Endodermal cell (in vitro differentiated cells): ENCODE data around the gene PABPN1L. TPM values are rescaled to one million over a fixed set of nuclear protein-coding genes. Genes with fewer than 3 reads are reported as not detected.

Experiments
- DNase-seq: peaks from one replicate; pipeline ENCODE4 v3.0.0-alpha.2; 2017
- H3K27ac ChIP-seq: 2 replicates; pipeline ENCODE4 v1.5.1; 2013; ENCODE audit warnings: mild to moderate bottlenecking, low read depth, low read length, moderate library complexity
- H3K27me3 ChIP-seq: 2 replicates; pipeline ENCODE4 v1.6.1; 2013; ENCODE audit warnings: mild to moderate bottlenecking, low read length, moderate library complexity; ENCODE audit not compliant: insufficient read depth, control insufficient read depth, poor library complexity, severe bottlenecking
- H3K36me3 ChIP-seq: 2 replicates; pipeline ENCODE4 v1.7.0; 2013; ENCODE audit warnings: mild to moderate bottlenecking, low read length, moderate library complexity; ENCODE audit not compliant: control insufficient read depth, insufficient read depth
- H3K4me1 ChIP-seq: one replicate; pipeline ENCODE4 v1.7.0; 2013; ENCODE audit warnings: low read length; ENCODE audit not compliant: control insufficient read depth, insufficient read depth
- H3K4me3 ChIP-seq: 2 replicates; pipeline ENCODE4 v1.5.1; 2013; ENCODE audit warnings: mild to moderate bottlenecking, low read length, moderate library complexity
- H3K9ac ChIP-seq: 2 replicates; pipeline ENCODE4 v1.6.1; 2013; ENCODE audit warnings: mild to moderate bottlenecking, low read length, moderate library complexity; ENCODE audit not compliant: poor library complexity, severe bottlenecking; ENCODE audit errors: extremely low read depth
- H3K9me3 ChIP-seq: 2 replicates; pipeline ENCODE4 v1.6.1; 2013; ENCODE audit warnings: mild to moderate bottlenecking, low read length, moderate library complexity; ENCODE audit not compliant: control insufficient read depth
- H3K27ac Mint-ChIP-seq: 2 replicates; pipeline ENCODE4 v1.8.0; 2020; ENCODE audit warnings: mixed read lengths
- H3K27me3 Mint-ChIP-seq: 2 replicates; pipeline ENCODE4 v1.8.0; 2021; ENCODE audit warnings: mild to moderate bottlenecking, mixed read lengths; ENCODE audit not compliant: insufficient read depth
- H3K36me3 Mint-ChIP-seq: 2 replicates; pipeline ENCODE4 v1.8.0; 2020; ENCODE audit warnings: low read depth, mixed read lengths
- H3K4me1 Mint-ChIP-seq: 2 replicates; pipeline ENCODE4 v1.8.0; 2020; ENCODE audit warnings: mixed read lengths
- H3K4me3 Mint-ChIP-seq: 2 replicates; pipeline ENCODE4 v1.8.0; 2020; ENCODE audit warnings: mild to moderate bottlenecking, moderate library complexity, mixed read lengths
- H3K9me3 Mint-ChIP-seq: 2 replicates; pipeline ENCODE4 v1.8.0; 2020; ENCODE audit warnings: mild to moderate bottlenecking, mixed read lengths
- CTCF ChIP-seq: fragments of 200-600 bp; sonication (generic); conservative IDR thresholded peaks from 2 replicates; pipeline ENCODE4 v1.5.0; 2021; ENCODE audit warnings: antibody characterized with exemption, mild to moderate bottlenecking
- WGBS, 2 experiments: methylation state at CpG; one replicate each; pipeline versions ENCODE4 v1.1.5 to v1.1.7; 2013; ENCODE audit warnings: missing lambda C conversion rate in 2 of 2, mixed read lengths in 1 of 2; ENCODE audit not compliant: insufficient coverage in 1 of 2, insufficient read length in 1 of 2; 5-methylcytosine and 5-hydroxymethylcytosine counted together
- total RNA-seq, 2 donors: library from RNA; stranded (reverse); fragmentation: NEBNext Ultra II Directional in 1 of 2; extraction: Animal tissue kit (Norgen Biotek cat#: 25700) in 1 of 2; gene quantifications; 2 replicates in 1 of 2; 3 replicates in 1 of 2; pipeline ENCODE4 v1.2.1, GENCODE V29; 2021

PABPN1L gene
- total RNA-seq, 2 donors from 2014 or later, result not detected

DNA sequence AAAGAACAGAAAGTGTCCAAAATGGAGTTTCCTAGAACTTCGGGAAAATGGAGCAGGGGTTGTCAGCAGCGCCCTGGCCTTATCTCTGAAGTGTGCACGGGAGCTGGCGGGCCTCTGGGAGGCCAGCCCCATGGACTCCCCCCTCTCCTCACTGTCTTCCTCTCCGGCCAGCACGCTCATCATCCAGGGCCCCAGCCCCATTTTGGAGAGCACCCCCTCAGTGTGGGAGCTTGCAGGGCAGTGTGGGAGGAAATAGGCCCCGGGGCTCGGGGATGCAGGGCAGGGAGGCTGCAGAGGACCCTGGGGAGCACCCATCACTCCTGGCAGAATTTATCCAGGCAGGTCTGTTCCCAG lies 4.9 kb upstream of the PABPN1L start:
- no peaks in the 10 kb centered on the region for H3K36me3 Mint-ChIP-seq
- DNase-seq, result no peak
- H3K9me3 ChIP-seq, result no peaks in the 10 kb centered on the region
- H3K4me3 ChIP-seq, result no peak overlapping the region
- no peaks in the 10 kb centered on the region for H3K4me1 Mint-ChIP-seq
- 78 to 82% methylated on average over 6 to 8 of the region's 8 CpGs for WGBS, 2 experiments
- no peaks in the 10 kb centered on the region for H3K27me3 ChIP-seq
- H3K36me3 ChIP-seq, result no peaks in the 10 kb centered on the region
- H3K4me3 Mint-ChIP-seq, result no peak overlapping the region
- no peak for TF ChIP-seq CTCF
- no peaks in the 10 kb centered on the region for H3K27me3 Mint-ChIP-seq
- no peak overlapping the region for H3K27ac ChIP-seq
- no peaks in the 10 kb centered on the region for H3K4me1 ChIP-seq
- no peak overlapping the region for H3K27ac Mint-ChIP-seq
- H3K9me3 Mint-ChIP-seq, result no peaks in the 10 kb centered on the region
- H3K9ac ChIP-seq, result no peak overlapping the region

GRCh38 chr16:88870608-88871348 lies 4.3 kb upstream of the PABPN1L start:
- H3K27ac ChIP-seq, result no peak overlapping the region
- Mint-ChIP-seq H3K4me3 (no peak overlapping the region), H3K27ac (no peak overlapping the region), H3K9me3 (no peaks in the 10 kb centered on the region), H3K4me1 (no peaks in the 10 kb centered on the region), H3K36me3 (no peaks in the 10 kb centered on the region), H3K27me3 (no peaks in the 10 kb centered on the region)
- H3K4me1 ChIP-seq, result no peaks in the 10 kb centered on the region
- WGBS, 2 experiments, result 87 to 88% methylated on average over 29 to 37 of the region's 37 CpGs
- no peak overlapping the region for H3K4me3 ChIP-seq
- no peak for DNase-seq
- H3K9ac ChIP-seq, result no peak overlapping the region
- H3K36me3 ChIP-seq, result no peaks in the 10 kb centered on the region
- no peaks in the 10 kb centered on the region for H3K27me3 ChIP-seq
- no peaks in the 10 kb centered on the region for H3K9me3 ChIP-seq
- TF ChIP-seq CTCF, result no peak

- 70 to 87% methylated on average over 2 to 9 of the region's 9 CpGs for WGBS, 2 experiments
- H3K27me3 Mint-ChIP-seq, result no peaks in the 10 kb centered on the region
- H3K4me1 Mint-ChIP-seq, result no peaks in the 10 kb centered on the region
These were observed 3.2 kb upstream of the PABPN1L start for GRCh38 chr16:88869673-88869980.

More at GRCh38 chr16:88869673-88869980, 3.2 kb upstream of the PABPN1L start:
- DNase-seq, result no peak
- Histone ChIP-seq H3K36me3 (no peaks in the 10 kb centered on the region), H3K4me3 (no peak overlapping the region), H3K27ac (no peak overlapping the region), H3K27me3 (no peaks in the 10 kb centered on the region), H3K9ac (no peak overlapping the region), H3K9me3 (no peaks in the 10 kb centered on the region), H3K4me1 (no peaks in the 10 kb centered on the region)
- Mint-ChIP-seq H3K36me3 (no peaks in the 10 kb centered on the region), H3K27ac (no peak overlapping the region), H3K9me3 (no peaks in the 10 kb centered on the region), H3K4me3 (no peak overlapping the region)
- TF ChIP-seq CTCF, result no peak
